Measurements from ENCODE around the gene PHIP. TPM values are rescaled to one million over a fixed set of nuclear protein-coding genes. Genes with fewer than 3 reads are reported as not detected.
"Not testable (repeated sequence)": the region's sequence is repeated elsewhere in the genome, so short reads cannot be mapped to it uniquely, and the experiment has no call there.

Gene PHIP
- total RNA-seq, 3 donors from 2014 or later, result 19.3 to 34.2 (median 22.6) TPM

GRCh38 chr6:79111549-79111948, 33.5 kb upstream of the PHIP start:
- no peak for TF ChIP-seq CTCF (IDR thresholded peaks at IDR 0.05)
- intact Hi-C loops (cut with DNase I, micrococcal nuclease), result no loop called here
- H3K36me3 ChIP-seq (ENCODE audit: low read depth), result no peaks in the 10 kb centered on the region
- no peak overlapping the region for H3K4me3 ChIP-seq
- DNase-seq, result no peak
- no peaks in the 10 kb centered on the region for H3K9me3 ChIP-seq
- no peaks in the 10 kb centered on the region for H3K4me1 ChIP-seq (ENCODE audit: low read depth)
- no peak for ATAC-seq

DNA sequence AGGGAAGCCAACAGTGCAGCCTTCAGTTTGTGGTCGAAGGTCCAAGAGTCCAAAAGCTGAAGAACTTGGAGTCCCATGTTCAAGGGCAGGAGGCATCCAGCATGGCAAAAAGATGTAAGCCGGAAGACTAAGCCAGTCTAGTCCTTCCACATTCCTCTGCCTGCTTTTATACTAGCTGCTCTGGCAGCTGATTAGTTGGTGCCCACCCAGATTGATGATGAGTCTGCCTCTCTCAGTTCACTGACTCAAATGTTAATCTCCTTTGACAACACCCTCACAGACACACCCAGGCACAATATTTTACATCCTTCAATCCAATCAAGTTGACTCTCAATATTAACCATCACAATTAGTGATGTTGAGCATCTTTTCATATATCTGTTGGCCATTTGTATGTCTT, 23.1 kb upstream of the PHIP start:
- Histone ChIP-seq H3K36me3 (ENCODE audit: low read depth) (no peaks in the 10 kb centered on the region), H3K9me3 (no peaks in the 10 kb centered on the region), H3K4me1 (ENCODE audit: low read depth) (no peaks in the 10 kb centered on the region), H3K4me3 (no peak overlapping the region)
- DNase-seq (no peak), ATAC-seq (no peak)
- no peak for TF ChIP-seq CTCF (IDR thresholded peaks at IDR 0.05)
- intact Hi-C loops (cut with DNase I, micrococcal nuclease), result no loop called here

DNA sequence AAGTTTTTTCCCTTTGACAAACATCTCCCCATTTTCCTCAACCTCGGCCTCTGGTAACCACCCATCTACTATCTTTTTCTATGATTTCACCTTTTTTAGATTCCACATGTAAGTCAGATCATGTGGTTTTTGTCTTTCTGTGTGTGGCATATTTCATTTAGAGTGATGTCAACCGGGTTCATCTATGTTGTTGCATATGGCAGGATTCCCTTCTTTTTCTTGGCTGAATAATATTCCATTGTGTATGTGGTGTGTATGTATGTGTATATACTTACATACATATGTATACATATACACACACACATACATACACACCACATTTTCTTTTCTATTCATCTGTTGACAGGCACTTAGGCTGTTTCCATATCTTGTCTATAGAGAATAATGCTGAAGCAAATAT, 22.2 kb upstream of the PHIP start:
- DNase-seq (no peak), ATAC-seq (no peak)
- intact Hi-C loops (cut with DNase I, micrococcal nuclease), result no loop called here
- Histone ChIP-seq H3K36me3 (ENCODE audit: low read depth) (no peaks in the 10 kb centered on the region), H3K4me1 (ENCODE audit: low read depth) (no peaks in the 10 kb centered on the region), H3K4me3 (no peak overlapping the region), H3K9me3 (no peaks in the 10 kb centered on the region)
- no peak for TF ChIP-seq CTCF (IDR thresholded peaks at IDR 0.05)

- ATAC-seq (no peak), DNase-seq (no peak)
- H3K4me1 ChIP-seq (ENCODE audit: low read depth), result no peaks in the 10 kb centered on the region
- no peaks in the 10 kb centered on the region for H3K9me3 ChIP-seq
- no peak for TF ChIP-seq CTCF (IDR thresholded peaks at IDR 0.05)
- no peaks in the 10 kb centered on the region for H3K36me3 ChIP-seq (ENCODE audit: low read depth)
- intact Hi-C loops (cut with DNase I, micrococcal nuclease), result no loop called here
- no peak overlapping the region for H3K4me3 ChIP-seq
These were observed 16.9 kb upstream of the PHIP start for GRCh38 chr6:79094938-79095337.

DNA sequence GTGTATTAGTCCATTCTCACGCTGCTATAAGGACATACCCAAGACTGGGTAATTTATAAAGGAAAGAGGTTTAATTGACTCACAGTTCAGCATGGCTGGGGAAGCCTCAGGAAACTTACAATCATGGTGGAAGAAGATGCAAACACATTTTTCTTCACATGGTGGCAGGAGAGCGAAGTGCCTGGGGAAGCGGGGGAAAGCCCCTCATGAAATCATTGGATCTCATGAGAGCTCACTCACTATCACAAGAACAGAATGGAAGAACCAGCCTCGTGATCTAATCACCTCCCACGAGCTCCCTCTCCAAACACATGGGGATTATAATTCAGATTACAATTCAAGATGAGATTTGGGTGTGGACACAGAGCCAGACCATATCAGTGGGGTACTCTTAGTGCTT, 13.7 kb upstream of the PHIP start:
- H3K4me3 ChIP-seq; H3K4me1 ChIP-seq (ENCODE audit: low read depth); H3K36me3 ChIP-seq (ENCODE audit: low read depth); H3K9me3 ChIP-seq; intact Hi-C loops (cut with DNase I, micrococcal nuclease); DNase-seq; ATAC-seq: not testable (repeated sequence)

GRCh38 chr6:79089552-79090404, 11.7 kb upstream of the PHIP start:
- Histone ChIP-seq H3K36me3 (ENCODE audit: low read depth) (no peaks in the 10 kb centered on the region), H3K9me3 (no peaks in the 10 kb centered on the region), H3K4me3 (no peak overlapping the region), H3K4me1 (ENCODE audit: low read depth) (no peaks in the 10 kb centered on the region)
- no peak for TF ChIP-seq CTCF (IDR thresholded peaks at IDR 0.05)
- intact Hi-C loops (cut with DNase I, micrococcal nuclease), result no loop called here
- no peak for ATAC-seq
- DNase-seq, result no peak

Data from mucosa of descending colon (tissue), 3 donors.